ENCODE data around the gene FRK. TPM values are rescaled to one million over a fixed set of nuclear protein-coding genes. Genes with fewer than 3 reads are reported as not detected.
"Not testable (repeated sequence)": the region's sequence is repeated elsewhere in the genome, so short reads cannot be mapped to it uniquely, and the experiment has no call there.

The FRK gene
- polyA plus RNA-seq, 2 of the 4 experiments (the other 2 are of a cell fraction) = 2.2 to 8.9 TPM

DNA sequence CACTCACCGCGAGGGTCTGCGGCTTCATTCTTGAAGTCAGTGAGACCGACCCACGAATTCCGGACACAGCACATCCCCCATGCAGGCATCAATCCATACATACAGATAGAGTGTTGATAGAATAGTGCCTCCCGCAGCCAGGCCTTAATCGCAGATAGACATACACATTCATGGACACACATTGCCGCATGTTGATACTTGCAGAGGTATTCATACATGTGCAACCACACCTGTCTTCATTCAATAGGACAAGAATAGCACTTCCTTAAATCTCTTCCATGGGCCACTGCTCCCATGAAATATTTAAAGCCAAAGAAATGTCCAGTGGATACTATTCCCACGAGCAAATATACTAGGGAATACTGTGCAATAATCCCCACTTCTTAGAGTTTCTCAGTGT is 170.5 kb downstream of the FRK start:
- H3K4me2 ChIP-seq = no peak overlapping the region
- FAIRE-seq (no peak), DNase-seq (ENCODE audit: low read depth in 1 of 2, low spot score in 1 of 2) (no peak), ATAC-seq (no peak)
- H3K4me1 ChIP-seq = no peaks in the 10 kb centered on the region
- CTCF ChIA-PET = no interaction called here
- TF ChIP-seq, protein P1, sequence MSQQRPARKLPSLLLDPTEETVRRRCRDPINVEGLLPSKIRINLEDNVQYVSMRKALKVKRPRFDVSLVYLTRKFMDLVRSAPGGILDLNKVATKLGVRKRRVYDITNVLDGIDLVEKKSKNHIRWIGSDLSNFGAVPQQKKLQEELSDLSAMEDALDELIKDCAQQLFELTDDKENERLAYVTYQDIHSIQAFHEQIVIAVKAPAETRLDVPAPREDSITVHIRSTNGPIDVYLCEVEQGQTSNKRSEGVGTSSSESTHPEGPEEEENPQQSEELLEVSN (IDR thresholded peaks at IDR 0.05; ENCODE audit: borderline replicate concordance, low read depth) = no peak
- TF ChIP-seq KDM1A (IDR thresholded peaks at IDR 0.05; ENCODE audit: low read depth) = no peak
- TF ChIP-seq EHMT2 (IDR thresholded peaks at IDR 0.05; ENCODE audit: low read depth) = no peak
- TF ChIP-seq RCOR1 (IDR thresholded peaks at IDR 0.05; ENCODE audit: low read depth, low read length) = no peak
- no peak for TF ChIP-seq MAZ (IDR thresholded peaks at IDR 0.05; ENCODE audit: borderline replicate concordance, low read depth, low read length)
- no peak for TF ChIP-seq CBX2 (IDR thresholded peaks at IDR 0.05; ENCODE audit: borderline replicate concordance, low read depth)
- TF ChIP-seq RFX5 (IDR thresholded peaks at IDR 0.05) = no peak
- TF ChIP-seq ESRRA (IDR thresholded peaks at IDR 0.05; ENCODE audit: borderline replicate concordance, low read length) = no peak
- no peak for TF ChIP-seq EP300 (IDR thresholded peaks at IDR 0.05)
- TF ChIP-seq POLR2AphosphoS2 (conservative IDR thresholded peaks at IDR 0.05; ENCODE audit: low read length) = no peak
- no peak for TF ChIP-seq EHF (CRISPR knock-in tag; IDR thresholded peaks at IDR 0.05)
- no peak overlapping the region for H3K4me3 ChIP-seq
- no peaks in the 10 kb centered on the region for H3K9me3 ChIP-seq
- POLR2A ChIA-PET = no interaction called here
- H3K27ac ChIP-seq = no peak overlapping the region
- 81% methylated on average over 10 of the region's 10 CpGs for WGBS (ENCODE audit: missing lambda C conversion rate)

DNA sequence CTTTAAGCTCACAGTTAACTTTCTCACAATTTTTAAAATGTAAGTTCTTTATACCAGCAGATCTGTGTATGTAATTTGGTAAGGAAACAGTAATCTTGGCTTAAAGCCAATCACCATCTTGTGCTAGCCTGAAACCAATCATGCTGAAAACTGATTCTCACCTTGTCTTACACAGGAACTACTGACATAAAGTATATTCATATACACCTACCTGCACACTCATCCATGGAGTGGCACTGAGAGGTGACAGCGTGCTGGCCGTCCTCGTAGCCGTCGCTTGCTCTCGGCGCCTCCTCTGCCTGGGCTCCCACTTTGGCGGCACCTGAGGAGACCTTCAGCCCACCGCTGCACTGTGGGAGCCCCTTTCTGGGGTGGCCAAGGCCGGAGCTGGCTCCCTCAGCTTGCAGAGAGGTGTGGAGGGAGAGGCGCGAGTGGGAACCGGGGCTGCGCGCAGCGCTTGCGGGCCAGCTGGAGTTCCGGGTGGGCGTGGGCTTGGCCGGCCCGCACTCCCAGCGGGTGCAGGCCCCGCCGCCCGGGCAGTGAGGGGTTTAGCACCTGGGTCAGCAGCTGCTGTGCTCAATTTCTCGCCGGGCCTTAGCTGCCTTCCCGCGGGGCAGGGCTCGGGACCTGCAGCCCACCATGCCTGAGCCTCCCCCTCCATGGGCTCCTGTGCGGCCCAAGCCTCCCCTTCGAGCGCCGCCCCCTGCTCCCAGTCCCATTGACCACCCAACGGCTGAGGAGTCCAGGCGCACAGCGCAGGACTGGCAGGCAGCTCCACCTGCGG is 171.8 kb downstream of the FRK start:
- POLR2A ChIA-PET = not testable (repeated sequence)

DNA sequence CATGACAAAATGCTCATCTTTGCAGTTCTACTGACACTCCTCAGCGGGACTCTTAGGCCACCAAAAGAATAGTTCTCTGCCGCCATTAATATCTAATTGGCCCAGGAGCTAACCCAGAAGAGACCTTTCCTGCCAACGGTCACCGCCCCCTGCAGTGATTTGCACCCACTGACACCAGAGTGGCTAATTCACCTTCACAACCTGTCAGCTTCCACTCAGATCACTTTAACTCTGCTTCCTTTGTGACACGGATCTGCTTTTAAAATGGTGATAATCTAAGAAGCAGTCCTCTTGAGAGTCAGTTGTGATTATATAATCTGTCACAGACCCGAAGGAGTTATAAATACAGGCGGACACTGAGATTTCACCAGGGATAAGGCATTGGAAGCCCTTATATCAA is 172.8 kb downstream of the FRK start:
- Histone ChIP-seq H3K27ac (no peak overlapping the region), H3K4me3 (no peak overlapping the region), H3K4me1 (no peaks in the 10 kb centered on the region), H3K9me3 (no peaks in the 10 kb centered on the region), H3K4me2 (no peak overlapping the region)
- WGBS (ENCODE audit: missing lambda C conversion rate) = 34% methylated on average over 7 of the region's 7 CpGs
- ATAC-seq (no peak), DNase-seq (ENCODE audit: low read depth in 1 of 2, low spot score in 1 of 2) (no peak), FAIRE-seq (no peak)
- ChIA-PET POLR2A (no interaction called here), CTCF (interaction anchor here (1.7 kb wide), 1 partner anchor 9 kb away, joined by 5 read pairs; no protein-coding TSS in a partner anchor)
- TF ChIP-seq, protein P2, sequence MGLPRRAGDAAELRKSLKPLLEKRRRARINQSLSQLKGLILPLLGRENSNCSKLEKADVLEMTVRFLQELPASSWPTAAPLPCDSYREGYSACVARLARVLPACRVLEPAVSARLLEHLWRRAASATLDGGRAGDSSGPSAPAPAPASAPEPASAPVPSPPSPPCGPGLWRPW (IDR thresholded peaks at IDR 0.05) = no peak
- TF ChIP-seq ZC3H11A (IDR thresholded peaks at IDR 0.05) (no peak), HOXB5 (CRISPR knock-in tag; IDR thresholded peaks at IDR 0.05) (no peak), ZFP36 (IDR thresholded peaks at IDR 0.05; ENCODE audit: borderline replicate concordance, partially characterized antibody) (no peak), HOXB13 (CRISPR knock-in tag; IDR thresholded peaks at IDR 0.05; ENCODE audit: low read depth) (no peak), GATA3 (IDR thresholded peaks at IDR 0.05; ENCODE audit: borderline replicate concordance) (no peak), EP300 (IDR thresholded peaks at IDR 0.05) (no peak)
- TF ChIP-seq, protein P3, sequence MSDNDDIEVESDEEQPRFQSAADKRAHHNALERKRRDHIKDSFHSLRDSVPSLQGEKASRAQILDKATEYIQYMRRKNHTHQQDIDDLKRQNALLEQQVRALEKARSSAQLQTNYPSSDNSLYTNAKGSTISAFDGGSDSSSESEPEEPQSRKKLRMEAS (IDR thresholded peaks at IDR 0.05) = no peak

More for the DNA sequence above, 171.8 kb downstream of the FRK start:
- not testable (repeated sequence) for H3K9me3 ChIP-seq; ATAC-seq; H3K27ac ChIP-seq; H3K4me2 ChIP-seq; H3K4me3 ChIP-seq; FAIRE-seq; DNase-seq (ENCODE audit: low read depth in 1 of 2, low spot score in 1 of 2); H3K4me1 ChIP-seq
- CTCF ChIA-PET = interaction anchor here (1.7 kb wide), 1 partner anchor 8 kb away, joined by 5 read pairs; no protein-coding TSS in a partner anchor
- WGBS (ENCODE audit: missing lambda C conversion rate) = 75% methylated on average over 7 of the region's 38 CpGs

DNA sequence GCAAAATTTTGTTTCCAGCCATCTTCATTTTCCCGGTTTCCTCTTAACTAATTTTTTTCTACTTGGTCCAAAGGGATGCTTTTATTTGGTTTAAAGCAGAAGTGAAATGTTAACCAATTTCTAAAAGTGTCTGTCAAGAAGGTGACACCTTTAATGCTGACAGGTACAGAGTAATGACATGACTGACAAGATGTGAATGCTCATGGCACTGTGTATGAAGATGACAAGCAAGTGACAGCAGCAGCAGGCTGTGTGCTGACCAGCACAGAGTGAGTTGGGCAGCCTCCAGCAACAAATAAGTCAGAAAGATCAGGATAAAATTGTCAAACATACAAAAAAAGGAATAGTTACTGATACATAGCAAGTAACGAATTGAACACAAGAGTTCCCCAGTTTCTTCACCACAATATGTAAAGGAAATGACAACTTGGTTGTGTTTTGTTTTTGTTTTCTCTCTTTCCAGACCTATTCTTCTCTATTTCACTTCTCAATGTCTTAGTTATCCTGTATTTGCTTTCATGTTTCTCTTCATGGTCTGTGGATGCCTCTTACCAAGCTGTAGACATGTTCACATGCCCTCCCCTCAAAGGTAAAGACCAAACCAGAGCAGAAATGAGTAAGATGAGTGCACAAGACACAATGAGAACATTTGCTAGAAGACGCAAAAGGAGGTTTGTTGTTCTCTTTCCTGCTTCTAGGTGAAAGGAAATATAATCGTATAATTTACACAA is 174.9 kb downstream of the FRK start:
- TF ChIP-seq, protein P1 (IDR thresholded peaks at IDR 0.05; ENCODE audit: borderline replicate concordance, low read depth) = no peak
- TF ChIP-seq NR3C1 (IDR thresholded peaks at IDR 0.05) (no peak), FOSL2 (IDR thresholded peaks at IDR 0.05) (no peak), FOSL2 (CRISPR knock-in tag; IDR thresholded peaks at IDR 0.05) (no peak), FOXS1 (CRISPR knock-in tag; IDR thresholded peaks at IDR 0.05) (no peak)
- TF ChIP-seq, protein P4, sequence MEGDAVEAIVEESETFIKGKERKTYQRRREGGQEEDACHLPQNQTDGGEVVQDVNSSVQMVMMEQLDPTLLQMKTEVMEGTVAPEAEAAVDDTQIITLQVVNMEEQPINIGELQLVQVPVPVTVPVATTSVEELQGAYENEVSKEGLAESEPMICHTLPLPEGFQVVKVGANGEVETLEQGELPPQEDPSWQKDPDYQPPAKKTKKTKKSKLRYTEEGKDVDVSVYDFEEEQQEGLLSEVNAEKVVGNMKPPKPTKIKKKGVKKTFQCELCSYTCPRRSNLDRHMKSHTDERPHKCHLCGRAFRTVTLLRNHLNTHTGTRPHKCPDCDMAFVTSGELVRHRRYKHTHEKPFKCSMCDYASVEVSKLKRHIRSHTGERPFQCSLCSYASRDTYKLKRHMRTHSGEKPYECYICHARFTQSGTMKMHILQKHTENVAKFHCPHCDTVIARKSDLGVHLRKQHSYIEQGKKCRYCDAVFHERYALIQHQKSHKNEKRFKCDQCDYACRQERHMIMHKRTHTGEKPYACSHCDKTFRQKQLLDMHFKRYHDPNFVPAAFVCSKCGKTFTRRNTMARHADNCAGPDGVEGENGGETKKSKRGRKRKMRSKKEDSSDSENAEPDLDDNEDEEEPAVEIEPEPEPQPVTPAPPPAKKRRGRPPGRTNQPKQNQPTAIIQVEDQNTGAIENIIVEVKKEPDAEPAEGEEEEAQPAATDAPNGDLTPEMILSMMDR (IDR thresholded peaks at IDR 0.05) = no peak
- 27% methylated on average over 4 of the region's 4 CpGs for WGBS (ENCODE audit: missing lambda C conversion rate)

More for the DNA sequence above, 174.9 kb downstream of the FRK start:
- ChIA-PET CTCF (no interaction called here), POLR2A (no interaction called here)
- Histone ChIP-seq H3K27ac (no peak overlapping the region), H3K4me1 (no peaks in the 10 kb centered on the region), H3K4me2 (no peak overlapping the region), H3K9me3 (no peaks in the 10 kb centered on the region), H3K4me3 (no peak overlapping the region)
- DNase-seq (ENCODE audit: low read depth in 1 of 2, low spot score in 1 of 2) (no peak), ATAC-seq (no peak), FAIRE-seq (no peak)
